ENCODE measurements around the gene SV2C. TPM values are rescaled to one million over a fixed set of nuclear protein-coding genes. Genes with fewer than 3 reads are reported as not detected.
"Not testable (repeated sequence)": the region's sequence is repeated elsewhere in the genome, so short reads cannot be mapped to it uniquely, and the experiment has no call there.

The SV2C gene
- total RNA-seq, 1 donor, result not detected

GRCh38 chr5:76334574-76334973 is 251.4 kb downstream of the SV2C start:
- TF ChIP-seq CTCF (IDR thresholded peaks at IDR 0.05; ENCODE audit: insufficient read depth, low read depth, low read length), result no peak
- H3K4me3 ChIP-seq (ENCODE audit: low read depth, low read length), result no peak overlapping the region
- DNase-seq (ENCODE audit: low read depth), result no peak

GRCh38 chr5:76335451-76335850 is 252.3 kb downstream of the SV2C start:
- H3K4me3 ChIP-seq (ENCODE audit: low read depth, low read length); DNase-seq (ENCODE audit: low read depth): not testable (repeated sequence)

- DNase-seq (ENCODE audit: low read depth), result not testable (repeated sequence)
Observed at GRCh38 chr5:76336253-76336809, 253.1 kb downstream of the SV2C start.

GRCh38 chr5:76337953-76338451 is 254.8 kb downstream of the SV2C start:
- peak; percentile 45 for TF ChIP-seq CTCF (IDR thresholded peaks at IDR 0.05; ENCODE audit: insufficient read depth, low read depth, low read length)

More at GRCh38 chr5:76336253-76336809, 253.1 kb downstream of the SV2C start:
- H3K4me3 ChIP-seq (ENCODE audit: low read depth, low read length), result not testable (repeated sequence)

DNA sequence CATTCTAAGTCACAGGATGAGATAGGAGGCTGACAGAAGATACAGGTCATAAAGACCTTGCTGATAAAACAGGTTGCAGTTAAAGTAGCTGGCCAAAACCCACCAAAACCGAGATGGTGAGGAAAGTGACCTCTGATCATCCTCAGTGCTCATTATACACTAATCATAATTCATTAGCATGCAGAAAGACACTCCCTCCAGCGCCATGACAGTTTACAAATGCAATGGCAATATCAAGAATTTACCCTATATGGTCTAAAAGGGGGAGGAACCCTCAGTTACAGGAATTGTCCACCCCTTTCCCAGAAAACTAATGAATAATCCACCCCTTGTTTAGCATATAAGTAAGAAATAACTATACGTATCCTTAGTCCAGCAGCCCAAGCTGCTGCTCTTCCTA is 256.7 kb downstream of the SV2C start:
- no peak for DNase-seq (ENCODE audit: low read depth)
- no peak for TF ChIP-seq CTCF (IDR thresholded peaks at IDR 0.05; ENCODE audit: insufficient read depth, low read depth, low read length)

More at GRCh38 chr5:76337953-76338451, 254.8 kb downstream of the SV2C start:
- no peak overlapping the region for H3K4me3 ChIP-seq (ENCODE audit: low read depth, low read length)
- peak; percentile 41 for DNase-seq (ENCODE audit: low read depth)

GRCh38 chr5:76341651-76342334 is 258.6 kb downstream of the SV2C start:
- H3K4me3 ChIP-seq (ENCODE audit: low read depth, low read length), result no peak overlapping the region
- TF ChIP-seq CTCF (IDR thresholded peaks at IDR 0.05; ENCODE audit: insufficient read depth, low read depth, low read length), result no peak
- no peak for DNase-seq (ENCODE audit: low read depth)

More for the DNA sequence above, 256.7 kb downstream of the SV2C start:
- no peak overlapping the region for H3K4me3 ChIP-seq (ENCODE audit: low read depth, low read length)

GRCh38 chr5:76342474-76342873 is 259.3 kb downstream of the SV2C start:
- no peak for DNase-seq (ENCODE audit: low read depth)
- no peak overlapping the region for H3K4me3 ChIP-seq (ENCODE audit: low read depth, low read length)
- TF ChIP-seq CTCF (IDR thresholded peaks at IDR 0.05; ENCODE audit: insufficient read depth, low read depth, low read length), result no peak

GRCh38 chr5:76345582-76345981 is 262.4 kb downstream of the SV2C start:
- TF ChIP-seq CTCF (IDR thresholded peaks at IDR 0.05; ENCODE audit: insufficient read depth, low read depth, low read length), result no peak
- no peak for DNase-seq (ENCODE audit: low read depth)
- no peak overlapping the region for H3K4me3 ChIP-seq (ENCODE audit: low read depth, low read length)

All from fibroblast of villous mesenchyme (primary cell).